HepG2 (cell line): ENCODE measurements around the gene DNMT1. TPM values are rescaled to one million over a fixed set of nuclear protein-coding genes. Genes with fewer than 3 reads are reported as not detected.

Source experiments
- DNMT3B ChIP-seq: conservative IDR thresholded peaks from 2 replicates; pipeline ENCODE4 v1.6.1; 2016; ENCODE audit warnings: missing biosample characterization, control low read depth
- KDM2A ChIP-seq: sonication (generic); formaldehyde crosslinking; IDR thresholded peaks from 2 replicates; pipeline ENCODE4 v1.4.0; 2020; ENCODE audit warnings: low read depth, missing genetic modification reagents, borderline replicate concordance
- KMT2B ChIP-seq: IDR thresholded peaks from 2 replicates; pipeline ENCODE4 v1.6.1; 2016; ENCODE audit warnings: missing genetic modification reagents, missing compliant biosample characterization
- MED13 ChIP-seq: sonication (generic); formaldehyde crosslinking; IDR thresholded peaks from 2 replicates; pipeline ENCODE4 v1.5.0; 2020; ENCODE audit warnings: missing genetic modification reagents
- MYNN ChIP-seq: sonication (generic); formaldehyde crosslinking; IDR thresholded peaks from 2 replicates; pipeline ENCODE4 v1.4.0; 2020; ENCODE audit warnings: mild to moderate bottlenecking, low read depth, missing genetic modification reagents
- NCOA1 ChIP-seq: sonication (generic); formaldehyde crosslinking; IDR thresholded peaks from 2 replicates; pipeline ENCODE4 v1.9.0; 2021; ENCODE audit warnings: missing genetic modification reagents
- RXRB ChIP-seq: IDR thresholded peaks from 2 replicates; pipeline ENCODE4 v1.6.1; 2016; ENCODE audit warnings: borderline replicate concordance, missing genetic modification reagents, missing compliant biosample characterization
- TAF15 ChIP-seq: fragments of 200-400 bp; formaldehyde crosslinking; IDR thresholded peaks from one replicate; pipeline ENCODE4 v1.6.1; 2018; ENCODE audit warnings: mild to moderate bottlenecking, low read depth, low read length; ENCODE audit not compliant: poor library complexity, severe bottlenecking
- TCF7L2 ChIP-seq: IDR thresholded peaks from 2 replicates; pipeline ENCODE4 v1.6.1; 2011; ENCODE audit warnings: mild to moderate bottlenecking, low read depth, low read length, moderate library complexity
- ZNF10 ChIP-seq: sonication (generic); formaldehyde crosslinking; IDR thresholded peaks from 2 replicates; pipeline ENCODE4 v1.4.0; 2020; ENCODE audit warnings: mild to moderate bottlenecking, low read depth, missing genetic modification reagents, borderline replicate concordance
- ZNF225 ChIP-seq: sonication (generic); formaldehyde crosslinking; IDR thresholded peaks from 2 replicates; pipeline ENCODE4 v1.4.0; 2020; ENCODE audit warnings: mild to moderate bottlenecking, missing genetic modification reagents
- ZNF274 ChIP-seq: sonication (generic); formaldehyde crosslinking; IDR thresholded peaks from 2 replicates; pipeline ENCODE4 v1.5.1; 2020; ENCODE audit warnings: mild to moderate bottlenecking, missing genetic modification reagents
- ZNF558 ChIP-seq: sonication (generic); formaldehyde crosslinking; IDR thresholded peaks from 2 replicates; pipeline ENCODE4 v1.9.0; 2022; ENCODE audit warnings: mild to moderate bottlenecking, missing genetic modification reagents, borderline replicate concordance
- ZNF7 ChIP-seq: IDR thresholded peaks from 2 replicates; pipeline ENCODE4 v1.6.1; 2016; ENCODE audit warnings: missing biosample characterization, missing genetic modification reagents
- ZNF883 ChIP-seq: sonication (generic); formaldehyde crosslinking; IDR thresholded peaks from 2 replicates; pipeline ENCODE4 v1.5.1; 2020; ENCODE audit warnings: mild to moderate bottlenecking, missing genetic modification reagents; ENCODE audit errors: not compliant biosample characterization
- polyA plus RNA-seq, 8 experiments: library from polyadenylated mRNA; depleted of rRNA in 3 of 8; stranded (reverse) in 7 of 8; unstranded in 1 of 8; fragments of >200 nt; fragmentation: Illumina TruSeq in 4 of 8; extraction: Trizol in 4 of 8; gene quantifications; 2 replicates each; pipeline versions ENCODE4 v1.2.1 to v1.2.3, GENCODE V29; 2011 to 2016; ENCODE audit warnings: low read depth in 4 of 8, missing spikeins in 1 of 8, mixed read lengths in 1 of 8; ENCODE audit not compliant: insufficient read depth in 1 of 8
- total RNA-seq, 5 experiments: library from RNA; depleted of rRNA; stranded (reverse); fragments of >200 nt; fragmentation: Illumina TruSeq; extraction: Trizol; gene quantifications; 2 replicates each; pipeline ENCODE4 v1.2.3, GENCODE V29; 2016; ENCODE audit warnings: low read depth in 1 of 5
- TF ChIP-seq, protein P1 (sequence below): sonication (generic); formaldehyde crosslinking; IDR thresholded peaks from 2 replicates; pipeline ENCODE4 v1.8.0; 2022; ENCODE audit warnings: low read depth, missing genetic modification reagents
- TF ChIP-seq, protein P2 (sequence below): sonication (generic); formaldehyde crosslinking; IDR thresholded peaks from 2 replicates; pipeline ENCODE4 v1.4.0; 2020; ENCODE audit warnings: missing genetic modification reagents
- TF ChIP-seq, protein P3 (sequence below): IDR thresholded peaks from 2 replicates; pipeline ENCODE4 v1.6.1; 2016; ENCODE audit warnings: low read depth
- TF ChIP-seq, protein P4 (sequence below): sonication (generic); formaldehyde crosslinking; IDR thresholded peaks from 2 replicates; pipeline ENCODE4 v1.4.0; 2020; ENCODE audit warnings: missing genetic modification reagents
- TF ChIP-seq, protein P5 (sequence below): sonication (generic); formaldehyde crosslinking; IDR thresholded peaks from 2 replicates; pipeline ENCODE4 v1.4.0; 2020; ENCODE audit warnings: missing genetic modification reagents

DNMT1 gene
- total and polyA plus RNA-seq, 2 of the 13 experiments (the other 11 are each of a cell fraction or from before 2014, with no cell fraction given): 31.2 to 91.1 TPM

DNA sequence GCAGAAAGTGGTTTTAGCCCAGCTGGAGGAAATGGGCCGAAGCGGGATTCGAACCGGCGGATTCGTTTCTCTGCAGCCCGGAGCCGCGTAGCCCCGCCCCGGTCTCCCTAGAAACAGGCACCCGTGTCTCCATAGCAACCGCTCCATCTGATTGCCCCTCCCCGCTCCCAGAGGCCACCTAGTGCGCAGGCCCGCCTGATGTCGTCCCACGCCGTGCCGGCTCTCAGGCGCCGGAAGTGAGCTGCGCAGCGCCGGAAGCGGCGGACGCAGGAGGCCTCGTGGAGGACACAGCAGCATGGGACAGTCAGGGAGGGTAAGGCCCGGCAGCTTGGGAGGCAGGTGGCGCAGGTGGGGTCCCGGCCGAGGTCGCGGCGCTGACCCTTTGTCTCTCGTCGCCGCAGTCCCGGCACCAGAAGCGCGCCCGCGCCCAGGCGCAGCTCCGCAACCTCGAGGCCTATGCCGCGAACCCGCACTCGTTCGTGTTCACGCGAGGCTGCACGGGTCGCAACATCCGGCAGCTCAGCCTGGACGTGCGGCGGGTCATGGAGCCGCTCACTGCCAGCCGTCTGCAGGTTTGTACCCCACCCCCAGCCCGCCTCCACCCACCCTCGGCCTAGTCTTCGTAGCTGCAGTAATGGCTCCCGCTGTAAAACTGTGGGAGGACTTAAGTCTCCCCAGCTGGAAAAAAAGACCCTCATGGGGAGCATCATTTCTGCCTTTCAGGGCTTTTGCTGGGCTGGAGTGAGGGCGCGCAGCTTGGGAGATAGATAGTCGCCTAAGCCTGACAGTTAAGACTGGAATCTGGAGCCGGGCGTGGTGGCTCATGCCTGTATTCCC is 88.4 kb downstream of the DNMT1 start, which contains the start of gene PPAN (continued):
- TF ChIP-seq DNMT3B (CRISPR knock-in tag) (no peak), ZNF225 (peak; percentile 72; the same call in 1 of the 2 replicates), ZNF883 (CRISPR knock-in tag) (peak; percentile 86), ZNF10 (CRISPR knock-in tag) (no peak), ZNF558 (CRISPR knock-in tag) (peak; percentile 78; the same call in 1 of the 2 replicates), RXRB (CRISPR knock-in tag) (peak; percentile 73), KMT2B (CRISPR knock-in tag) (peak; percentile 82), ZNF274 (CRISPR knock-in tag) (peak; percentile 80; the same call in 1 of the 2 replicates), KDM2A (CRISPR knock-in tag) (peak; percentile 89), TCF7L2 (no peak), MED13 (CRISPR knock-in tag) (0 out of 2 replicates have a peak, but pooled peaks have one; percentile 53), NCOA1 (peak; percentile 76; the same call in 1 of the 2 replicates), TAF15 (no peak), ZNF7 (0 out of 2 replicates have a peak, but pooled peaks have one; percentile 20), MYNN (CRISPR knock-in tag) (no peak; the same call in 1 of the 2 replicates)
- TF ChIP-seq, protein P1, sequence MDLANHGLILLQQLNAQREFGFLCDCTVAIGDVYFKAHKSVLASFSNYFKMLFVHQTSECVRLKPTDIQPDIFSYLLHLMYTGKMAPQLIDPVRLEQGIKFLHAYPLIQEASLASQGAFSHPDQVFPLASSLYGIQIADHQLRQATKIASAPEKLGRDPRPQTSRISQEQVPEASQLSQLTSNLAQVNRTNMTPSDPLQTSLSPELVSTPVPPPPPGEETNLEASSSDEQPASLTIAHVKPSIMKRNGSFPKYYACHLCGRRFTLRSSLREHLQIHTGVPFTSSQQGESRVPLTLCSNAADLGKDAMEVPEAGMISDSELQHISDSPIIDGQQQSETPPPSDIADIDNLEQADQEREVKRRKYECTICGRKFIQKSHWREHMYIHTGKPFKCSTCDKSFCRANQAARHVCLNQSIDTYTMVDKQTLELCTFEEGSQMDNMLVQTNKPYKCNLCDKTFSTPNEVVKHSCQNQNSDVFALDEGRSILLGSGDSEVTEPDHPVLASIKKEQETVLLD (CRISPR knock-in tag): peak; percentile 24; the same call in 1 of the 2 replicates
- TF ChIP-seq, protein P2, sequence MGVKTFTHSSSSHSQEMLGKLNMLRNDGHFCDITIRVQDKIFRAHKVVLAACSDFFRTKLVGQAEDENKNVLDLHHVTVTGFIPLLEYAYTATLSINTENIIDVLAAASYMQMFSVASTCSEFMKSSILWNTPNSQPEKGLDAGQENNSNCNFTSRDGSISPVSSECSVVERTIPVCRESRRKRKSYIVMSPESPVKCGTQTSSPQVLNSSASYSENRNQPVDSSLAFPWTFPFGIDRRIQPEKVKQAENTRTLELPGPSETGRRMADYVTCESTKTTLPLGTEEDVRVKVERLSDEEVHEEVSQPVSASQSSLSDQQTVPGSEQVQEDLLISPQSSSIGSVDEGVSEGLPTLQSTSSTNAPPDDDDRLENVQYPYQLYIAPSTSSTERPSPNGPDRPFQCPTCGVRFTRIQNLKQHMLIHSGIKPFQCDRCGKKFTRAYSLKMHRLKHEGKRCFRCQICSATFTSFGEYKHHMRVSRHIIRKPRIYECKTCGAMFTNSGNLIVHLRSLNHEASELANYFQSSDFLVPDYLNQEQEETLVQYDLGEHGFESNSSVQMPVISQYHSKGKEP (CRISPR knock-in tag): peak; percentile 83; the same call in 1 of the 2 replicates
- TF ChIP-seq, protein P3, sequence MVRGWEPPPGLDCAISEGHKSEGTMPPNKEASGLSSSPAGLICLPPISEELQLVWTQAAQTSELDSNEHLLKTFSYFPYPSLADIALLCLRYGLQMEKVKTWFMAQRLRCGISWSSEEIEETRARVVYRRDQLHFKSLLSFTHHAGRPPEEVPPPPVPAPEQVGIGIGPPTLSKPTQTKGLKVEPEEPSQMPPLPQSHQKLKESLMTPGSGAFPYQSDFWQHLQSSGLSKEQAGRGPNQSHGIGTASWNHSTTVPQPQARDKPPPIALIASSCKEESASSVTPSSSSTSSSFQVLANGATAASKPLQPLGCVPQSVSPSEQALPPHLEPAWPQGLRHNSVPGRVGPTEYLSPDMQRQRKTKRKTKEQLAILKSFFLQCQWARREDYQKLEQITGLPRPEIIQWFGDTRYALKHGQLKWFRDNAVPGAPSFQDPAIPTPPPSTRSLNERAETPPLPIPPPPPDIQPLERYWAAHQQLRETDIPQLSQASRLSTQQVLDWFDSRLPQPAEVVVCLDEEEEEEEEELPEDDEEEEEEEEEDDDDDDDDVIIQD (CRISPR knock-in tag): no peak
- TF ChIP-seq, protein P4, sequence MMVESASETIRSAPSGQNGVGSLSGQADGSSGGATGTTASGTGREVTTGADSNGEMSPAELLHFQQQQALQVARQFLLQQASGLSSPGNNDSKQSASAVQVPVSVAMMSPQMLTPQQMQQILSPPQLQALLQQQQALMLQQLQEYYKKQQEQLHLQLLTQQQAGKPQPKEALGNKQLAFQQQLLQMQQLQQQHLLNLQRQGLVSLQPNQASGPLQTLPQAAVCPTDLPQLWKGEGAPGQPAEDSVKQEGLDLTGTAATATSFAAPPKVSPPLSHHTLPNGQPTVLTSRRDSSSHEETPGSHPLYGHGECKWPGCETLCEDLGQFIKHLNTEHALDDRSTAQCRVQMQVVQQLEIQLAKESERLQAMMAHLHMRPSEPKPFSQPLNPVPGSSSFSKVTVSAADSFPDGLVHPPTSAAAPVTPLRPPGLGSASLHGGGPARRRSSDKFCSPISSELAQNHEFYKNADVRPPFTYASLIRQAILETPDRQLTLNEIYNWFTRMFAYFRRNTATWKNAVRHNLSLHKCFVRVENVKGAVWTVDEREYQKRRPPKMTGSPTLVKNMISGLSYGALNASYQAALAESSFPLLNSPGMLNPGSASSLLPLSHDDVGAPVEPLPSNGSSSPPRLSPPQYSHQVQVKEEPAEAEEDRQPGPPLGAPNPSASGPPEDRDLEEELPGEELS: peak; percentile 43; the same call in 1 of the 2 replicates
- TF ChIP-seq, protein P5, sequence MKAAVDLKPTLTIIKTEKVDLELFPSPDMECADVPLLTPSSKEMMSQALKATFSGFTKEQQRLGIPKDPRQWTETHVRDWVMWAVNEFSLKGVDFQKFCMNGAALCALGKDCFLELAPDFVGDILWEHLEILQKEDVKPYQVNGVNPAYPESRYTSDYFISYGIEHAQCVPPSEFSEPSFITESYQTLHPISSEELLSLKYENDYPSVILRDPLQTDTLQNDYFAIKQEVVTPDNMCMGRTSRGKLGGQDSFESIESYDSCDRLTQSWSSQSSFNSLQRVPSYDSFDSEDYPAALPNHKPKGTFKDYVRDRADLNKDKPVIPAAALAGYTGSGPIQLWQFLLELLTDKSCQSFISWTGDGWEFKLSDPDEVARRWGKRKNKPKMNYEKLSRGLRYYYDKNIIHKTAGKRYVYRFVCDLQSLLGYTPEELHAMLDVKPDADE (CRISPR knock-in tag): peak; percentile 57; the same call in 1 of the 2 replicates
